Measurements from ENCODE around the gene SULT1E1.

SULT1E1 gene

DNA sequence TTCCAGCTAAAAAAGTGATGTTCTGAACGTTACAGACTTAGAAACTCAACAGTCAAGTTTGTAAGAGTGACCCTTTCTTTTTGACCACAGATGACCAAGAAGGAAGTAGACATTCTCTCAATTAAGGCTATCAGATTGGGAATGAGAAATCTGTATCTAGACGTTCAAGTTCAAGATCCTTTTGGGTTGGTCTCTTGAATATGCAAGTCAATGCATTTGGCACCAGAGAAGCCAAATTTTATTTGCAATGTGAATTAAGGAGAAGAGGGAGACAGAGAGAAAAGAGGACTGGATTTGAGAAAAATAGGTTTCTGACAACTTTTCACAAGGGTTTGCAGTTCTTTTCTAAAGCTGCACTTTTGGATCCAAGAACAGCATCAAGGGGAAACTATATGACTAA, 17.5 kb upstream of the SULT1E1 start:
- Histone ChIP-seq H3K4me1 (ENCODE audit: control insufficient read depth in 2 of 2, insufficient read depth in 2 of 2, low read length in 2 of 2) (peaks cover 4 to 6% of the 10 kb centered on the region in 2 donors), H3K27ac (ENCODE audit: low read depth in 2 of 2, low read length in 2 of 2) (no peak overlapping the region), H3K27me3 (ENCODE audit: control insufficient read depth in 2 of 2, insufficient read depth in 2 of 2, low read length in 2 of 2) (no peaks in the 10 kb centered on the region), H3K9ac (ENCODE audit: low read depth in 1 of 2, low read length in 2 of 2) (no peak overlapping the region), H3K4me3 (ENCODE audit: low read length in 2 of 2) (no peak overlapping the region), H3K36me3 (ENCODE audit: control insufficient read depth in 2 of 2, insufficient read depth in 2 of 2, low read length in 2 of 2) (no peaks in the 10 kb centered on the region), H3K9me3 (ENCODE audit: control insufficient read depth in 2 of 2, low read length in 2 of 2) (no peaks in the 10 kb centered on the region)

DNA sequence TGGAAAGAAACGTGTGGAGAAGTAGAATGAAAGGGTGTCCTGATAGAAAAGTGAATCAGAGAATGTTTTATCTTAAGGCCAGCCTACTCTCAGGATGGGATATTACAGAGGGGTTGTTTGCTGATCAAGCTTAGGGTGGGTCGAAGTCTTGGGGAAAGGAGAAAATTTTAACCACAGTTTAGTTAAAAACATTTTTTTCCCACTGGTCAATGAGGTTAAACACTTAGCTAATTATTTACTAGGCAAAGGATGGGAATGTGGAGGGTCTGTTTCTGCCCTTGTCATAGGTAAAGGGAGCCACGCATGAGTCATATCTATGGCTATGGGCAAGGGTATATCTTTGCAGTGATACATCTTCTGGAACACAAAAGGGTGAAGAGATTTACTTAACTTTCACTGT, 16.1 kb upstream of the SULT1E1 start:
- Histone ChIP-seq H3K27ac (ENCODE audit: low read depth in 2 of 2, low read length in 2 of 2) (no peak overlapping the region), H3K9me3 (ENCODE audit: control insufficient read depth in 2 of 2, low read length in 2 of 2) (no peaks in the 10 kb centered on the region), H3K36me3 (ENCODE audit: control insufficient read depth in 2 of 2, insufficient read depth in 2 of 2, low read length in 2 of 2) (no peaks in the 10 kb centered on the region), H3K4me3 (ENCODE audit: low read length in 2 of 2) (no peak overlapping the region), H3K9ac (ENCODE audit: low read depth in 1 of 2, low read length in 2 of 2) (no peak overlapping the region), H3K4me1 (ENCODE audit: control insufficient read depth in 2 of 2, insufficient read depth in 2 of 2, low read length in 2 of 2) (peaks cover 4 to 6% of the 10 kb centered on the region in 2 donors), H3K27me3 (ENCODE audit: control insufficient read depth in 2 of 2, insufficient read depth in 2 of 2, low read length in 2 of 2) (no peaks in the 10 kb centered on the region)

DNA sequence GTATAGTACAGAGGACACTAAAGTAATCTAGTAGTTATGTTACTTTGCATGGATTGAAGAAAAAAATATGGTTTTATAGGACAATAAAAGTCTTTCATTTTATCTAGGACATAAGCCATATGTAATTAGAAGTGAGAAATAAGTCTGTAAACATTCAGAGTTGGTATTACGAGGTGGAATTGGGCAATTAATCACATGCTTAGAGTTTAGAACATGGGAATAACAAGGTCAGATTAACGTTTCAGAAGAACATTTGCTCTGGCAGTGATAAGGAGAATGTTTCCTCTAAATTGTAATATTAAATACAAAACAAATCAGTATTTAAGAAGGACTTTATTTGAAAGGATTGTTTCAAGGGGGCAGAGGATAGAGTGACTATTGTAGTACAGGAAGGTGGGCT, 15.6 kb upstream of the SULT1E1 start:
- no peak overlapping the region for H3K27ac ChIP-seq (ENCODE audit: low read depth in 2 of 2, low read length in 2 of 2)
- no peaks in the 10 kb centered on the region for H3K9me3 ChIP-seq (ENCODE audit: control insufficient read depth in 2 of 2, low read length in 2 of 2)
- H3K36me3 ChIP-seq (ENCODE audit: control insufficient read depth in 2 of 2, insufficient read depth in 2 of 2, low read length in 2 of 2): no peaks in the 10 kb centered on the region
- peaks cover 4 to 6% of the 10 kb centered on the region in 2 donors for H3K4me1 ChIP-seq (ENCODE audit: control insufficient read depth in 2 of 2, insufficient read depth in 2 of 2, low read length in 2 of 2)
- H3K4me3 ChIP-seq (ENCODE audit: low read length in 2 of 2): no peak overlapping the region
- no peak overlapping the region for H3K9ac ChIP-seq (ENCODE audit: low read depth in 1 of 2, low read length in 2 of 2)
- H3K27me3 ChIP-seq (ENCODE audit: control insufficient read depth in 2 of 2, insufficient read depth in 2 of 2, low read length in 2 of 2): no peaks in the 10 kb centered on the region

DNA sequence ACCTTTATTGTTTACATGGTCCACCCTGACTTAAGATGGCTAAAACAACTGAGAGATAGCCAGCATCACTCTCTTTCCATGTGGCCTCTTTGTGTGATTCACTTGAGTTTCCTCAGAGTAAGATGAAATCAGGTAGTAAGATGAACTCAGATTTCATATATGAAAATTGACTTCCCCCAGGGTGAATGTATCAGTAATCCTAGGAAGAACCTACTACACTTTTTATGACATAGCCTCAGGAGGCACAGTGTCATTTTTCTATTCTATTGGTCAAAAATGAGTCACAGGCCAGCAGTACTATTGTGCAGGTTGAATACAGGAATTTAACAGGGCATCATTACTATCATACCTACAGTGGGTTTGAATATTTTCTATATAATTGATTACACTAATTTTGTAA, 14.6 kb upstream of the SULT1E1 start:
- Histone ChIP-seq H3K27ac (ENCODE audit: low read depth in 2 of 2, low read length in 2 of 2) (no peak overlapping the region), H3K27me3 (ENCODE audit: control insufficient read depth in 2 of 2, insufficient read depth in 2 of 2, low read length in 2 of 2) (no peaks in the 10 kb centered on the region), H3K9ac (ENCODE audit: low read depth in 1 of 2, low read length in 2 of 2) (no peak overlapping the region), H3K9me3 (ENCODE audit: control insufficient read depth in 2 of 2, low read length in 2 of 2) (no peaks in the 10 kb centered on the region), H3K4me1 (ENCODE audit: control insufficient read depth in 2 of 2, insufficient read depth in 2 of 2, low read length in 2 of 2) (peaks cover 4 to 6% of the 10 kb centered on the region in 2 donors), H3K4me3 (ENCODE audit: low read length in 2 of 2) (no peak overlapping the region), H3K36me3 (ENCODE audit: control insufficient read depth in 2 of 2, insufficient read depth in 2 of 2, low read length in 2 of 2) (no peaks in the 10 kb centered on the region)

DNA sequence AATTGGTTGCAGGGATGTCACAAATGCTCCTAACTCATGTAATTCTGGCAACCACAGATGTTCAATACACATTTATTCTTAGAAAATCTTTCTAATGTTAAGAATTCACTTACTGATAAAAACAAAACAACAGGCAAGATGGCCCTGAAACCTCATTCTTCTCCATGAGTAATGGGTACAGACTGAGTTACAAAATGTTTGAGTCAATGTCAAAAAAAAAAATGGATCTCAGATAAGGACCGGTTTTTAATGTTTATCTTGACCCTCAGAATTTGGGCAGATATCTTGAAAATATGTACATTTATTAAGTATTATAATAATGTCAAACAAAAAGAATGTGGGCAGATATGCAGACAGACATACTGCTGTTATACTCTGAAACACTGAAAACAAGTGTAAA, 1.8 kb upstream of the SULT1E1 start:
- peaks cover 0 to 2% of the 10 kb centered on the region in 2 donors for H3K4me1 ChIP-seq (ENCODE audit: control insufficient read depth in 2 of 2, insufficient read depth in 2 of 2, low read length in 2 of 2)
- H3K27me3 ChIP-seq (ENCODE audit: control insufficient read depth in 2 of 2, insufficient read depth in 2 of 2, low read length in 2 of 2): no peaks in the 10 kb centered on the region
- no peak overlapping the region for H3K9ac ChIP-seq (ENCODE audit: low read depth in 1 of 2, low read length in 2 of 2)
- no peaks in the 10 kb centered on the region for H3K36me3 ChIP-seq (ENCODE audit: control insufficient read depth in 2 of 2, insufficient read depth in 2 of 2, low read length in 2 of 2)
- H3K9me3 ChIP-seq (ENCODE audit: control insufficient read depth in 2 of 2, low read length in 2 of 2): no peaks in the 10 kb centered on the region
- no peak overlapping the region for H3K4me3 ChIP-seq (ENCODE audit: low read length in 2 of 2)
- H3K27ac ChIP-seq (ENCODE audit: low read depth in 2 of 2, low read length in 2 of 2): no peak overlapping the region

DNA sequence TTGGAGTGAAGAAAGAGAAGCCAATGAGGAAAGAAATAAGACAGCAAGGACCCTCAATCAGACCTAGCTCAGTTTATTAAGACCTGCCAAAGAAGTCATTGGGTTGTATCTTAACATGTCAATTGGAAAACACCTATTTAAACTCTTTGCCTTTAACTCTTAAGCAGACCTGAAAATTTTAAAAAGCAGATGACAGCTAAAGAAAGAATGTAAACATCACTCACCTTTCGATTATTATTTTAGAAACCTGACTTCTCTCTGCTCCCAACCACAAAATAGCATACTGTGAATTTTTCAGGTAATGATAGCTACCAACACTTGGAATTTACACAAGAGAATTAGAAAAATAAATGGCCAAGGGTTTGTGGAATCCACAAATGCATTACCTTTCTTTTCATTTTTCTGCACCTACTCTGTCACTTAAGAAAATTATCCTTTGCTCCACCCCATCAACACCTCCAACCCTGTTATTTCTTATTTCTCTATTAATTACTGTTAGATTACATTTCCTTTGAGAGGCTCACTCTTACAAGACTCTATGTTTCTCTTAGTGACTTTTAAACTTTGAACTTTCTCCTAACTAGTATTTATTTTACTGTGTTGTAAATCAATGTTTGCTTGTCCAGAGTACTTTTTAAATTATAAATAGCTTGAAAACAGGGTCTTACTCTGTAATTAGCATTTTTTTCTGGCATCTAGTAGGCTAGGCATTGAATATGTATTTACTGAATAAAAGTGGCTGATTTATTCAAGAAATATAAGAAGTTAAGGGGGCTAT, 765 bp upstream of the SULT1E1 start:
- no peak overlapping the region for H3K9ac ChIP-seq (ENCODE audit: low read depth in 1 of 2, low read length in 2 of 2)
- H3K4me1 ChIP-seq (ENCODE audit: control insufficient read depth in 2 of 2, insufficient read depth in 2 of 2, low read length in 2 of 2): peaks cover 0 to 2% of the 10 kb centered on the region in 2 donors
- no peak overlapping the region for H3K27ac ChIP-seq (ENCODE audit: low read depth in 2 of 2, low read length in 2 of 2)
- no peaks in the 10 kb centered on the region for H3K36me3 ChIP-seq (ENCODE audit: control insufficient read depth in 2 of 2, insufficient read depth in 2 of 2, low read length in 2 of 2)
- no peaks in the 10 kb centered on the region for H3K27me3 ChIP-seq (ENCODE audit: control insufficient read depth in 2 of 2, insufficient read depth in 2 of 2, low read length in 2 of 2)
- H3K9me3 ChIP-seq (ENCODE audit: control insufficient read depth in 2 of 2, low read length in 2 of 2): no peaks in the 10 kb centered on the region
- H3K4me3 ChIP-seq (ENCODE audit: low read length in 2 of 2): no peak overlapping the region

DNA sequence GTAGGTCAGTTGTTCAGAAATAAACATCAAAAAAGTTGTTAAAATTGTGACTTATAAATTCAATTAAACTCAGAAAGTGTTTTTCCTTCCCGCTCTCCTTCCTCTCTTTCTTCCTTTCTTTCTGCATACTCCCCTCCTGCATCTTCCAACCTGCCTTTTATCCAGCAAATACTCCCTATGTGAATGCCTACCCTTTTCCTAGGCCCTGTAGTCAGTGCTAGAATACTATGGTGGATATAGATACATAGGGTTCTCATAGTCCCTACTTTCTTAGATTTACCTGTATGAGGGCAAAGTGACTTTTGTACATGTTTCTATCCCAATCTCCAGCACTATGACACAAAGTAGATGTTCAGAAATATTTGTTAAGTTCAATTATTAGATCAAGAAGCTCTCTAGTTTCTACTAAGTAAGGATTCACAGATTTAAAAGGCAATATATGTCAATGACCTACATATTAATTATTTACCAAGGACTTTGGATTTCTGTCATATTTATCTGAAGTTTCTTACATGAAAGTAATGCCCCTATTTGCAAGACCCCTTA, 732 bp downstream of the SULT1E1 start:
- Histone ChIP-seq H3K9ac (ENCODE audit: low read depth in 1 of 2, low read length in 2 of 2) (no peak overlapping the region), H3K4me3 (ENCODE audit: low read length in 2 of 2) (no peak overlapping the region)

DNA sequence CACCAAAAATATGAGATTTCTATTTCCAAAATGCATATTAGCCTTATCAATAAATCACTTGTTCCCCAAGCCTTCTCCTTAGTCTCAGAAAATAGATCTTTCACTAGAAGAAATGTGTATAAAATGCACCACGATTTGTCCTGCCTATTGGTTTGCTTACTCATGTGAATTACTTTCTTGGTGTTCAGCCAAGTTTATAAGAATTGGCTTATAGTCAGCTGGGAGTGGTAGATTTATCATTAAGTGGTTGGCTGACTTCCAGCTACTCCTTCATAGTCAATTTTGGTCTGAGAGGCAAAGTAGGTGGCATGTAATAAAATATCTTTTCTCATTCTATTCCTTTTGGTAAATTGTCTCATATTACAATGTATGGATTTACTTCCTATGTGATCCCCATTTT, 1.3 kb downstream of the SULT1E1 start:
- H3K27ac ChIP-seq (ENCODE audit: low read depth in 2 of 2, low read length in 2 of 2): no peak overlapping the region
- H3K9ac ChIP-seq (ENCODE audit: low read depth in 1 of 2, low read length in 2 of 2): no peak overlapping the region
- H3K4me3 ChIP-seq (ENCODE audit: low read length in 2 of 2): no peak overlapping the region

More for the DNA sequence above, 732 bp downstream of the SULT1E1 start:
- Histone ChIP-seq H3K9me3 (ENCODE audit: control insufficient read depth in 2 of 2, low read length in 2 of 2) (no peaks in the 10 kb centered on the region), H3K27ac (ENCODE audit: low read depth in 2 of 2, low read length in 2 of 2) (no peak overlapping the region), H3K36me3 (ENCODE audit: control insufficient read depth in 2 of 2, insufficient read depth in 2 of 2, low read length in 2 of 2) (no peaks in the 10 kb centered on the region), H3K4me1 (ENCODE audit: control insufficient read depth in 2 of 2, insufficient read depth in 2 of 2, low read length in 2 of 2) (peaks cover 0 to 2% of the 10 kb centered on the region in 2 donors), H3K27me3 (ENCODE audit: control insufficient read depth in 2 of 2, insufficient read depth in 2 of 2, low read length in 2 of 2) (no peaks in the 10 kb centered on the region)

DNA sequence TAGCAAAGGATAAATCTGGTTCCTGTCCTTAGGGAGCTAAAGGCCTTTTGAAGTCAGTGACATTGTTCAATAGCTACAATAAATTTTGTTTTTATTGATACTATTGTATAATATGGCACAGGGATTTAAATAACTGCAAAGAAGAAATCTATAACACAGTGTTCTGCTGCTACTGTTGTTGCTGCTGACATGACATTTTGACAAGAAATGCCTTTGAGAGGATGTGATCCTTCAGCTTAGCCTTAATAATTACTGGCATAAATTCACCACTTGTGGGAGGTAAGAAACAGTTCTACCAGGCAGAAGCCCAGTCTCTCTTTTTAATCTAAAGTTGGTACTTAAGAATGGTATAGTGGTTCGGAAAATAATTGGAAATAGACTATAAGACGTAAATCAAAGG, 4.1 kb downstream of the SULT1E1 start:
- H3K9ac ChIP-seq (ENCODE audit: low read depth in 1 of 2, low read length in 2 of 2): no peak overlapping the region
- no peaks in the 10 kb centered on the region for H3K27me3 ChIP-seq (ENCODE audit: control insufficient read depth in 2 of 2, insufficient read depth in 2 of 2, low read length in 2 of 2)
- H3K27ac ChIP-seq (ENCODE audit: low read depth in 2 of 2, low read length in 2 of 2): no peak overlapping the region
- peaks cover 0 to 2% of the 10 kb centered on the region in 2 donors for H3K4me1 ChIP-seq (ENCODE audit: control insufficient read depth in 2 of 2, insufficient read depth in 2 of 2, low read length in 2 of 2)
- H3K4me3 ChIP-seq (ENCODE audit: low read length in 2 of 2): no peak overlapping the region
- no peaks in the 10 kb centered on the region for H3K9me3 ChIP-seq (ENCODE audit: control insufficient read depth in 2 of 2, low read length in 2 of 2)
- H3K36me3 ChIP-seq (ENCODE audit: control insufficient read depth in 2 of 2, insufficient read depth in 2 of 2, low read length in 2 of 2): no peaks in the 10 kb centered on the region

More for the DNA sequence above, 1.3 kb downstream of the SULT1E1 start:
- H3K4me1 ChIP-seq (ENCODE audit: control insufficient read depth in 2 of 2, insufficient read depth in 2 of 2, low read length in 2 of 2): peaks cover 0 to 2% of the 10 kb centered on the region in 2 donors
- H3K36me3 ChIP-seq (ENCODE audit: control insufficient read depth in 2 of 2, insufficient read depth in 2 of 2, low read length in 2 of 2): no peaks in the 10 kb centered on the region
- no peaks in the 10 kb centered on the region for H3K27me3 ChIP-seq (ENCODE audit: control insufficient read depth in 2 of 2, insufficient read depth in 2 of 2, low read length in 2 of 2)
- no peaks in the 10 kb centered on the region for H3K9me3 ChIP-seq (ENCODE audit: control insufficient read depth in 2 of 2, low read length in 2 of 2)

DNA sequence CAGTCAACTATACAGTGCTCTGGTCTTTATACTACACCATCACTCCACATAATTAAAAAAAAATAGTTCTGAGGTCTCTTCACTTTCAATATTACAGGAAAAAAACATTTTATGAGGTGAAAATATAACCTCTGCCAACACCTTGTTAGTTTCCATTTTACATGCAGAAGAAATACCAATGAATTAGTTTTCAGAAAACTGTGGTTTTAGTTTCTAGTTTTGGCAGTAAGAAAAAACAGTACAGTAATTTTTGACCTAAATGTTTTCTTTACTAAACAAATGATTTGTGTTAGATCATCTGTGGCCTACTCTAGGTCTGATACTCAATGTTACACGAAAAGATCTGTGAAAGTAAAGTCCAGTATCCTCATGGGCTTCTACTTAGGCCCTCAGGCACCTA, 10.0 kb downstream of the SULT1E1 start:
- Histone ChIP-seq H3K4me1 (ENCODE audit: control insufficient read depth in 2 of 2, insufficient read depth in 2 of 2, low read length in 2 of 2) (no peaks in the 10 kb centered on the region), H3K9me3 (ENCODE audit: control insufficient read depth in 2 of 2, low read length in 2 of 2) (no peaks in the 10 kb centered on the region), H3K9ac (ENCODE audit: low read depth in 1 of 2, low read length in 2 of 2) (no peak overlapping the region), H3K27ac (ENCODE audit: low read depth in 2 of 2, low read length in 2 of 2) (no peak overlapping the region), H3K36me3 (ENCODE audit: control insufficient read depth in 2 of 2, insufficient read depth in 2 of 2, low read length in 2 of 2) (no peaks in the 10 kb centered on the region), H3K27me3 (ENCODE audit: control insufficient read depth in 2 of 2, insufficient read depth in 2 of 2, low read length in 2 of 2) (no peaks in the 10 kb centered on the region), H3K4me3 (ENCODE audit: low read length in 2 of 2) (no peak overlapping the region)
